H1 (cell line): ENCODE measurements around the gene CRTC3. TPM values are rescaled to one million over a fixed set of nuclear protein-coding genes. Genes with fewer than 3 reads are reported as not detected.

Source experiments
- CTCF ChIA-PET: fragments of 300-600 bp; sonication (Branson Sonifier 250); formaldehyde crosslinking; loops from one replicate; lab custom pipeline; 2021; ENCODE audit not compliant: partially characterized antibody; lab: Charles Lee
- POLR2A ChIA-PET: fragments of 300-600 bp; sonication (Branson Sonifier 250); formaldehyde crosslinking; loops from one replicate; lab custom pipeline; 2021; ENCODE audit warnings: inconsistent platforms; ENCODE audit not compliant: partially characterized antibody; lab: Charles Lee
- DNase-seq, 2 experiments: peaks; one replicate each; pipeline versions ENCODE4 v3.0.0 to v3.0.0-alpha.2; 2010 to 2022; ENCODE audit warnings: low spot score in 2 of 2, low read depth in 1 of 2, mixed read lengths in 1 of 2
- FAIRE-seq: peaks from 2 replicates; lab custom pipeline; 2011; peaks lifted over from hg19 to GRCh38; lab: Jason Lieb, UNC
- H2AFZ ChIP-seq: 2 replicates; pipeline ENCODE4 v1.8.1; 2012; ENCODE audit warnings: low read length, inconsistent platforms
- H2AK5ac ChIP-seq: 2 replicates; pipeline ENCODE4 v1.6.1; 2013; ENCODE audit warnings: low read depth, low read length
- H2BK120ac ChIP-seq: replicated peaks from 2 replicates; pipeline ENCODE3; 2013; ENCODE audit warnings: low read depth, low read length, inconsistent platforms
- H2BK12ac ChIP-seq: 2 replicates; pipeline ENCODE4 v1.6.1; 2013; ENCODE audit warnings: low read depth, low read length
- H2BK15ac ChIP-seq: 2 replicates; pipeline ENCODE4 v1.6.1; 2013; ENCODE audit warnings: low read length
- H2BK20ac ChIP-seq: 2 replicates; pipeline ENCODE4 v1.6.1; 2013; ENCODE audit warnings: low read length
- H2BK5ac ChIP-seq: 2 replicates; pipeline ENCODE4 v1.6.1; 2013; ENCODE audit warnings: low read depth, low read length
- H3K14ac ChIP-seq: 2 replicates; pipeline ENCODE4 v1.6.1; 2013; ENCODE audit warnings: inconsistent platforms; ENCODE audit not compliant: insufficient read length
- H3K18ac ChIP-seq: 2 replicates; pipeline ENCODE4 v1.6.1; 2013; ENCODE audit warnings: low read length; ENCODE audit errors: extremely low read depth
- H3K23ac ChIP-seq: 2 replicates; pipeline ENCODE4 v1.6.1; 2013; ENCODE audit warnings: inconsistent platforms; ENCODE audit not compliant: insufficient read length
- H3K23me2 ChIP-seq: 2 replicates; pipeline ENCODE4 v1.6.1; 2013; ENCODE audit warnings: low read depth, low read length
- H3K27ac ChIP-seq: 2 replicates; pipeline ENCODE4 v1.6.1; 2011; ENCODE audit warnings: low read depth, low read length, inconsistent platforms
- H3K27me3 ChIP-seq, 4 experiments: replicated peaks in 1 of 4; 1 replicate in 1 of 4; 2 replicates in 3 of 4; pipeline versions ENCODE4 v1.6.1 to v1.8.1; 2011 to 2013; ENCODE audit warnings: low read length in 3 of 4, mild to moderate bottlenecking in 3 of 4, inconsistent platforms in 2 of 4, mixed read lengths in 2 of 4, moderate library complexity in 1 of 4; ENCODE audit not compliant: control insufficient read depth in 3 of 4, insufficient read depth in 3 of 4; ENCODE audit errors: extremely low read depth in 1 of 4
- H3K36me3 ChIP-seq, 4 experiments: 2 replicates each; pipeline versions ENCODE4 v1.6.1 to v1.8.1; 2011 to 2013; ENCODE audit warnings: mild to moderate bottlenecking in 4 of 4, low read length in 3 of 4, moderate library complexity in 2 of 4, control low read depth in 1 of 4, inconsistent platforms in 1 of 4; ENCODE audit not compliant: insufficient read depth in 4 of 4, control insufficient read depth in 2 of 4
- H3K4ac ChIP-seq: replicated peaks from 2 replicates; pipeline ENCODE3; 2013; ENCODE audit warnings: low read length, low read depth, mixed read lengths, inconsistent platforms; ENCODE audit not compliant: insufficient read length
- H3K4me1 ChIP-seq, 4 experiments: replicated peaks in 1 of 4; 1 replicate in 1 of 4; 2 replicates in 3 of 4; pipeline versions ENCODE4 v1.6.1 to v1.8.1; 2011 to 2013; ENCODE audit warnings: low read length in 3 of 4, inconsistent platforms in 2 of 4, mixed read lengths in 1 of 4; ENCODE audit not compliant: insufficient read depth in 4 of 4, control insufficient read depth in 3 of 4
- H3K4me2 ChIP-seq, 2 experiments: 2 replicates each; pipeline versions ENCODE4 v1.6.1 to v1.8.1; 2011 to 2013; ENCODE audit warnings: low read depth in 2 of 2, low read length in 2 of 2, control low read depth in 1 of 2, inconsistent platforms in 1 of 2, mild to moderate bottlenecking in 1 of 2; ENCODE audit not compliant: insufficient read depth in 1 of 2
- H3K4me3 ChIP-seq, 4 experiments: fragments of 200-600, 300-600 bp in 1 of 4; sonication (generic), shearing (Covaris generic), sonication (Bioruptor Twin) in 1 of 4; 2 replicates each; pipeline versions ENCODE4 v1.5.1 to v1.8.1; 2011 to 2016; ENCODE audit warnings: low read length in 4 of 4, low read depth in 3 of 4, control low read depth in 2 of 4, inconsistent platforms in 2 of 4, mild to moderate bottlenecking in 2 of 4, mixed read lengths in 1 of 4, moderate library complexity in 1 of 4; ENCODE audit not compliant: insufficient read depth in 2 of 4; ENCODE audit errors: extremely low read depth in 1 of 4
- H3K56ac ChIP-seq: replicated peaks from 2 replicates; pipeline ENCODE3; 2013; ENCODE audit warnings: low read depth, mild to moderate bottlenecking, mixed read lengths, low read length, inconsistent platforms; ENCODE audit not compliant: insufficient read length
- H3K79me1 ChIP-seq: 2 replicates; pipeline ENCODE4 v1.6.1; 2013; ENCODE audit warnings: low read depth, low read length, control low read depth
- H3K79me2 ChIP-seq, 2 experiments: 2 replicates each; pipeline versions ENCODE4 v1.6.1 to v1.8.1; 2012 to 2013; ENCODE audit warnings: low read length in 2 of 2, mild to moderate bottlenecking in 2 of 2, inconsistent platforms in 1 of 2; ENCODE audit not compliant: insufficient read depth in 2 of 2, control insufficient read depth in 1 of 2
- H3K9ac ChIP-seq, 4 experiments: replicated peaks in 1 of 4; 1 replicate in 1 of 4; 2 replicates in 3 of 4; pipeline versions ENCODE4 v1.6.1 to v1.8.1; 2011 to 2013; ENCODE audit warnings: low read depth in 3 of 4, low read length in 3 of 4, control low read depth in 2 of 4, mild to moderate bottlenecking in 2 of 4, moderate library complexity in 2 of 4, inconsistent platforms in 1 of 4; ENCODE audit errors: extremely low read depth in 1 of 4
- H3K9me3 ChIP-seq, 2 experiments: 2 replicates each; pipeline versions ENCODE4 v1.6.1 to v1.8.1; 2012 to 2013; ENCODE audit warnings: mild to moderate bottlenecking in 2 of 2, moderate library complexity in 2 of 2, control low read depth in 1 of 2, inconsistent platforms in 1 of 2, low read depth in 1 of 2, low read length in 1 of 2, mixed read lengths in 1 of 2; ENCODE audit not compliant: insufficient read depth in 2 of 2
- H4K20me1 ChIP-seq, 2 experiments: replicated peaks in 1 of 2; 2 replicates each; pipeline versions ENCODE3 to v1.8.1; 2011 to 2013; ENCODE audit warnings: inconsistent platforms in 2 of 2, low read length in 2 of 2, mild to moderate bottlenecking in 1 of 2; ENCODE audit not compliant: insufficient read depth in 2 of 2, control insufficient read depth in 1 of 2
- H4K5ac ChIP-seq: 2 replicates; pipeline ENCODE4 v1.6.1; 2013; ENCODE audit warnings: low read length, low read depth, mixed read lengths, inconsistent platforms; ENCODE audit not compliant: insufficient read length
- H4K8ac ChIP-seq: 2 replicates; pipeline ENCODE4 v1.8.0; 2013; ENCODE audit warnings: mild to moderate bottlenecking, moderate library complexity, low read length, inconsistent platforms; ENCODE audit not compliant: insufficient read depth; ENCODE audit errors: extremely low read depth
- H4K91ac ChIP-seq: replicated peaks from 2 replicates; pipeline ENCODE3; 2013; ENCODE audit warnings: low read length, mixed read lengths, inconsistent platforms; ENCODE audit not compliant: insufficient read length
- EZH2 ChIP-seq: fragments of 200-600 bp; sonication (generic); IDR thresholded peaks from 2 replicates; pipeline ENCODE4 v1.7.1; 2012; ENCODE audit warnings: low read depth, mild to moderate bottlenecking, moderate library complexity, low read length, inconsistent platforms; ENCODE audit not compliant: severe bottlenecking
- WGBS, 2 experiments: shearing (Covaris generic) in 1 of 2; methylation state at CpG; one replicate each; pipeline versions ENCODE4 v1.1.6 to v1.1.7; 2013 to 2015; ENCODE audit warnings: low lambda C conversion rate in 2 of 2, mixed read lengths in 2 of 2, inconsistent platforms in 1 of 2, low coverage in 1 of 2, missing lambda C conversion rate in 1 of 2; ENCODE audit not compliant: insufficient replicate concordance in 2 of 2, insufficient coverage in 1 of 2, insufficient read length in 1 of 2; ENCODE audit errors: extremely low coverage in 1 of 2, missing lambda C conversion rate in 1 of 2; 5-methylcytosine and 5-hydroxymethylcytosine counted together
- polyA plus RNA-seq, 7 experiments: library from polyadenylated mRNA; depleted of rRNA in 3 of 7; stranded (reverse) in 5 of 7; unstranded in 2 of 7; fragments of >200 nt in 5 of 7; fragments of 200-250 nt in 2 of 7; gene quantifications; 1 replicate in 5 of 7; 2 replicates in 1 of 7; 4 replicates in 1 of 7; pipeline versions ENCODE4 v1.2.1 to v1.2.3, GENCODE V29; 2011 to 2013; ENCODE audit warnings: missing spikeins in 2 of 7, mixed read lengths in 2 of 7
- total RNA-seq: library from RNA; stranded (reverse); fragmentation: NEBNext Ultra II Directional; extraction: Animal tissue kit (Norgen Biotek cat#: 25700); gene quantifications from 2 replicates; pipeline ENCODE4 v1.2.1, GENCODE V29; 2021

Gene CRTC3
- total and polyA plus RNA-seq, 2 of the 8 experiments (the other 6 are each of a cell fraction or from before 2014, with no cell fraction given) = 5.0 to 5.3 TPM

DNA sequence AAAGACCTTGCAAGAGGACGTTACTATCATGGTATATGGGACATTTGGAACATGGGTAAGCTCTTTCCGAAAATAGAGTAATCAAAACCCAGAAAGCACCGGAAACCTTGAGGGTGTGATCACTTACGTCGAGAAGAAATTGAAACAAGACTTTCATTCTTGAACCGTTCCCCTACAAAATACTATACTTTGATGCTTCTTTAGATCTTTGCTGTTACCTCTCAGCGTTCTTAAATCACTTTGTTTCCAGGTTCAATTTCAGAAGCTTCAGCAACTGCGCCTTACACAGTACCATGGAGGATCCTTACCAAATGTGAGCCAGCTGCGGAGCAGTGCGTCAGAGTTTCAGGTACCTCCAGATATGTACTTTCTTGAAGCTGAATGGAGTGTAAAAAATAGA is 10.1 kb downstream of the CRTC3 start:
- no peak for TF ChIP-seq EZH2
- TF ChIP-seq, all 59 proteins: peak for 0
- no peak overlapping the region for H2BK20ac ChIP-seq
- H3K79me2 ChIP-seq = no peaks in the 10 kb centered on the region
- no peak overlapping the region for H4K5ac ChIP-seq
- no peaks in the 10 kb centered on the region for H4K20me1 ChIP-seq
- no peak overlapping the region for H4K91ac ChIP-seq
- FAIRE-seq = no peak
- POLR2A ChIA-PET = interaction anchor here (1.4 kb wide), 1 partner anchor 9 kb away, joined by 6 read pairs; no protein-coding TSS in a partner anchor
- H2BK15ac ChIP-seq = no peak overlapping the region
- no peak overlapping the region for H3K18ac ChIP-seq
- no peak for DNase-seq
- H3K36me3 ChIP-seq = no peaks in the 10 kb centered on the region
- H3K14ac ChIP-seq = no peak overlapping the region
- H3K79me1 ChIP-seq = no peaks in the 10 kb centered on the region
- no peak overlapping the region for H2BK120ac ChIP-seq
- H2AFZ ChIP-seq = no peak overlapping the region
- no peak overlapping the region for H3K23ac ChIP-seq
- H2BK12ac ChIP-seq = no peak overlapping the region
- no peak overlapping the region for H4K8ac ChIP-seq
- H3K4me2 ChIP-seq = no peak overlapping the region
- no peaks in the 10 kb centered on the region for H3K27me3 ChIP-seq
- H2AK5ac ChIP-seq = no peak overlapping the region
- CTCF ChIA-PET = interaction anchor here (0.8 to 1.4 kb wide), 9 partner anchors 8 to 238 kb away, joined by 3 to 5 read pairs (median 4); partner anchors contain the start of gene CRTC3
- H2BK5ac ChIP-seq = no peak overlapping the region
- H3K56ac ChIP-seq = no peak overlapping the region
- H3K23me2 ChIP-seq = no peaks in the 10 kb centered on the region
- no peak overlapping the region for H3K4ac ChIP-seq
- no peak overlapping the region for H3K4me3 ChIP-seq
- no peak overlapping the region for H3K27ac ChIP-seq
- H3K9ac ChIP-seq = no peak overlapping the region
- H3K9me3 ChIP-seq = no peaks in the 10 kb centered on the region
- no peaks in the 10 kb centered on the region for H3K4me1 ChIP-seq
- 89% methylated on average over 10 of the region's 10 CpGs; no CpG with 5 or more reads in 1 of the 2 experiments for WGBS, 2 experiments
